HG03432 (cell line): ENCODE results near the gene ILDR1.

Experiments
- ATAC-seq: cut with Tn5 transposase; IDR thresholded peaks from one replicate; pipeline ENCODE4 v1.9.1; 2021; ENCODE audit warnings: mild to moderate bottlenecking, moderate library complexity; ENCODE audit not compliant: unreplicated experiment

The ILDR1 gene

GRCh38 chr3:122021037-122021436 lies 1.0 kb downstream of the ILDR1 start:
- ATAC-seq: no peak

DNA sequence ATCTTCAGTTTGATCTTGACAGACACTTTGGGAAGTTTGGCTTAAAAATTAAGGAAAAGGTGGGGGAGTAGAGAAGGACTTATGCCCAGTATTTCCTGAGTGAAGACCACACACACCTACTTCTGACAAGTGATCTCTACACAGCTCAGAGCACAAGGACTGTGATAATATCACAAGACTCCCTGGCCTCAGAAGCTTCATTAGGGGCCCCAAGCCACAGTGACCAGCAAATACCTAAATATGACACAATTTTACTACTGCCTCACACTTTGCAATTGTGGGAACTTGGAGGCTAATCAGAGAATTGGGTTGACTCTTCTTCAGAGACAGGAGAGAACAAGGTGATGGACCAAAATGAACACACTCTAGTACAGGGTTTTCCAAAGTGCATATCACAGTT lies 2.6 kb downstream of the ILDR1 start:
- no peak for ATAC-seq

DNA sequence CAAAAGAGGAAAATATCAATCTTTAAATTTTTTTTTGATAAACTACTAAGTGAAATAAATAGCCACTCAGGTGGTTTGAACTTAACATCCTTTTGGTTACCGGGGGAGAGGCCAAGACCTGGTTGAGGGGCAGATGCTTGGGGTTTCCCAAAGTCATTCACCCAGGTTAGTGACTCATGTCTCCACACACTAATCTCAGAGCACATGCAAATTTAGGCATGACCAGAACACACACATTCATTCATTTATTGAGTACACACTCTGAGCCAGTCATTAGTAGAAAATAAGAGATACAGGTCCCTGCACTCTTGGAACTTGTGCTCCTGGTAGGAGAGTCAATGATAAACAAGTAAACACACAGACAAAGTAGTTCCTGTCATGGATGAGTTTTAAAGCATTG lies 7.3 kb downstream of the ILDR1 start:
- peak; percentile 85 for ATAC-seq

DNA sequence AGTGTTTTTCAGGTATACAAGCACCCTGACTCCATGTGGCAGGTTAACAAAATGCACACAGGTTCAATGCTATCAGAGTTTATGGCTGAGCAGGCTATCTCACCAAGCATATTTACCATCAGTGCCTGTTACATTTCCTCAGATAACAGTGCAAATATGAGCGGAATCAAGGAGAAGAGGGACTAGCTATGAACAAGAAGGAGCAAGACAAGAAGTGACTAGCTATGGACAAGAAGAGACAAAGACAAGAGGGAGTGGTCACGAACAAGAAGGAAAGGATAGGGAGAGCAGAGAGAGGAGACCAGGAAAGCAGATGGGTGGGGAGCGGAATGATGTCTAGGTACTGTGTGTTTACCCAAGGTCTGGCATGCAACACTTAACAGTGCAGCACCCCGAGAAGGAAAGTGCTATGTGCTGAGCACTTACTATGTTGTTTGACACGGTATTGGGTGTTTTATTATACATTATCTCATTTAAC lies 8.6 kb downstream of the ILDR1 start:
- ATAC-seq: no peak

DNA sequence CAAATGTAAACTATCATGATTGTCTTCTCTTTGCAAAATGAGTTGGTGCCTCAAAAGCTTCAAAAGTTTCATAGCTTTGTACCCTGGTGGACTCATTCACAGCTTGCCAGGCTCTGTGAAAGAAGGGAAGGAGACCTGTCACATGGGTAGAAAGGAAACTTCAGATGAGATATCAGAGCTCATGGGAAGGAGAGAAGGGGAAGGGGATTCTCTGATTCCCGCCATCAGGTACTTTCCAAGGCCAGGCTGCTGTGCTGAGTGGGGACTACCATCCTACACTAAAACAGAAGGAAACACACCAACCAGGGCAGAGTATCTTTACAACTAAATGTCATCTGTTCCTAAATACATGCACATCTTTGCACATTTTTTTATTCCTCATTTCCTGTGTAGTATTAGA lies 9.2 kb downstream of the ILDR1 start:
- no peak for ATAC-seq

- no peak for ATAC-seq
Observed at GRCh38 chr3:122011396-122011795, 10.7 kb downstream of the ILDR1 start.

GRCh38 chr3:122010506-122010905 lies 11.5 kb downstream of the ILDR1 start:
- ATAC-seq: no peak

- no peak for ATAC-seq
Observed at GRCh38 chr3:122008166-122008565, 13.9 kb downstream of the ILDR1 start.

DNA sequence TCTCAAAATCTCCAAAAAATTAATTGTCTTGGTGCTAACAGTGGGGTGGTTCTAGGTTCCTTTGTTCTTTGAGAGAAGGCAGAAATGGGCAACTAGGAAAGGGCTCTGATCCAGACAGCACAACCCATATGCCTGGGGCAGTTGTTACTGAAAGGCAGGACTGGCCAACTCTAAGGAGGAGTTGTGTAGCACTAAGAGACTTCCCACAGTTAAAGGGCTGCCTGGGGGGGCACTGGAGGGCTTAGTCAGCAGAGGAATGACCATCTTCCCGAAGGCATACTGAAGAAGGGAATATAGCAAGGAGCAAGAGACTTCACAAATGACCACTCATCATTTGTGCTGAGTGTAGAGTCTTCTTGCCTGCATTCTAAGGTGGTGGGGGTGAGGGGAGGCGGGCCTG lies 15.8 kb downstream of the ILDR1 start:
- ATAC-seq: no peak

GRCh38 chr3:122004991-122005565 lies 17.0 kb downstream of the ILDR1 start:
- ATAC-seq: peak; percentile 68

DNA sequence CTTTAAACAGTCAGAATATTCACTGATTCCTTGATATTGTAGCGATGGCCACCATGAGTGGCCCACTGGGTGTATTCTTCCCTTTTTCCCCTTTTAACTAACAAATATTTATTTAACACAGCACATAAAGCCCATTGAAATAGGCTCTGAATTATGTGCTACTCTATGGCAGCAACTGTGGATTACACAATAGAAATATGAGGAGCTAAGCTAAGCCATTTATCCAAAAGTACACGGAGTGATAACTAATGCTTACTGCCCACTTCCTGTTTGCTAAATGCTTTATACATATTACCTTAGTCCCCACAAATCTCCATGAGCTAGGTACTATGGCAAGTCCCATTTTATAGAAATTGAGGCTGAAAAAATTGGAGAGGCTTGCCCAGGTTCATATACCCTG lies 17.9 kb downstream of the ILDR1 start:
- ATAC-seq: no peak

DNA sequence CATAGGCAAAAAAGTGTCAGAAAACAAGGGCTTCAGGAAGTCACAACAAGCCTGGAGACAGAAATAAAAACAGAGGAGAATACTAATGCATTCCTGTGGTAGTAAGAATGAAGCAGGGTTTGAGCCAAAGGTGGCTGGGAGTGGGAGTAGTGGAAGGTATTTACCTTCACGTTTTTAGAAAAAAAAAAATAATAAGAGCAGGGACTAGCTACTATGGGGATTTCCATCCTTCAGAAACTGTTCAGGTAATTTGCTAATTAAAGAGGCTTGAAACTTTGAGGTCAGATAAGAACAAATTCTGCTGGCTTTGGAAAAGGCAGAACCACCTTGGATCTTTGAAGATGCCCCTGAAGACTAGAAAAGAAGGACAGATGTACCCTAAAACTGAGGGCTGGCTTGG lies 18.4 kb downstream of the ILDR1 start:
- no peak for ATAC-seq

DNA sequence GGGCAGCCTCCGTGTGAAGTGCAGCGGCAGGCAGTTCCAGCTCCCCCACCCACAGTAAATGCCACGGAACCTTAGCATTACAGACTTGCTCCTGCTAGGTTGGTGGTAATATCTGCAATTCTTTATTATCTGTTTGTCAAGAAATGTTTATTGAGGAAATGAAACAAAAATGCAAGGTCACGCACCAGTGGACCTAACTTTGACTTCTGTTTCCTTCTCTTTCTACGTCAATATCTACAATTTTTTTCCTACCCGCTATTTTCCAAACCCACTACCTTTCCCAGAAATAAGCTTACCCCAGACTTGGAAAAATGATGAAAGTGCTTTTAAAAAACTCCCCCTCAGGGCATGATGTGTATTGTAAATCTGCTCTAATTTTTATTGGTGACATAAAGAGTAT lies 18.9 kb downstream of the ILDR1 start:
- ATAC-seq: no peak

- ATAC-seq: no peak
Observed at GRCh38 chr3:122002611-122003010, 19.4 kb downstream of the ILDR1 start.

GRCh38 chr3:122001892-122002291 lies 20.2 kb downstream of the ILDR1 start:
- ATAC-seq: no peak

GRCh38 chr3:122000936-122001605 lies 21.0 kb downstream of the ILDR1 start:
- ATAC-seq: no peak

GRCh38 chr3:121999931-122000330 lies 22.1 kb downstream of the ILDR1 start:
- no peak for ATAC-seq

- peak; percentile 23 for ATAC-seq
Observed at GRCh38 chr3:121998611-121999473, 23.2 kb downstream of the ILDR1 start.

DNA sequence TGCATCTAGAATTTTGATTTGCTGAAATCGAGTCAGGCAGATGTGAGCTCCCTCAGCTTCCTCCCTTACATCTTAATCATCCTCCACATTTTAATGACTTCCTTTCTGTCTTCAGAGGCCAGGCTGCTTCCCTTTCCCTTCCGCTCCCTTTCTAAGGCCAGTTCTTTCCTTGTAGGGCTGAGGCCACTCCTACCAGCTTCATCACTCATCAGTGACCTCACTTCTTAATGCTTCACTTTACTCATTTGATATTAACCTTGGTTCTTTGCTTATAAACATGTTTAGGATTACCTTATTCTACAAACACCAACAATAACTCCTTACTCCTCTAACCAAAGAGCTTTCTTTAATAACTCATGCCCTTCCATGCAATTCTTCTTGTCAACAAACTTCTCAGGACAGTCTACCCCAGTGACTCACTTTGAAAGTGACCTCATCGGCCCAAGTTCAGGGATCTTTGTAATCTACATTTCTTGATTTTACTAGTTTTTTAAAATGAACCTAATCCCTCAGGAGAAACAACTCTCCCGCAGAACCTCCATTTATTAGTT lies 23.9 kb downstream of the ILDR1 start:
- ATAC-seq: peak; percentile 43

- no peak for ATAC-seq
Observed at GRCh38 chr3:121997372-121997771, 24.7 kb downstream of the ILDR1 start.

GRCh38 chr3:121996441-121996840 lies 25.6 kb downstream of the ILDR1 start:
- no peak for ATAC-seq
